Measurements from ENCODE around the gene RAPGEF3. TPM values are rescaled to one million over a fixed set of nuclear protein-coding genes. Genes with fewer than 3 reads are reported as not detected.

Gene RAPGEF3
- total and polyA plus RNA-seq, 2 of the 13 experiments (the other 11 are each of a cell fraction or from before 2014, with no cell fraction given): 0.07 TPM

GRCh38 chr12:47715877-47716548, 42.7 kb downstream of the RAPGEF3 start:
- POLR2A ChIA-PET: no interaction called here
- Histone ChIP-seq H3K4me2 (ENCODE audit: low read depth, low read length) (no peak overlapping the region), H3K79me2 (ENCODE audit: insufficient read depth, low read length) (no peaks in the 10 kb centered on the region), H3K27ac (ENCODE audit: extremely low read length, insufficient read depth, low read length) (no peak overlapping the region), H4K20me1 (ENCODE audit: insufficient read depth, low read length) (no peaks in the 10 kb centered on the region), H3K9ac (ENCODE audit: insufficient read depth, low read depth, low read length) (no peak overlapping the region), H3K27me3 (ENCODE audit: control insufficient read depth in 1 of 2, insufficient read depth in 2 of 2, low read length in 2 of 2) (no peaks in the 10 kb centered on the region; a peak in 1 of 5 replicates), H3K4me3 (replicated peaks in 1 of 3; ENCODE audit: insufficient read depth in 1 of 3, low read depth in 2 of 3, low read length in 3 of 3) (no peak overlapping the region), H2AFZ (ENCODE audit: low read length) (no peak overlapping the region), H3K9me3 (ENCODE audit: low read length) (no peaks in the 10 kb centered on the region), H3K36me3 (replicated peaks in 1 of 2; ENCODE audit: control insufficient read depth in 1 of 2, insufficient read depth in 2 of 2, low read length in 2 of 2) (no peaks in the 10 kb centered on the region), H3K4me1 (ENCODE audit: insufficient read depth, low read length) (peaks cover 12% of the 10 kb centered on the region)
- BruUV-seq (replicated peaks): no TSS peak
- in situ Hi-C loops (cut with HindIII; ENCODE audit: extremely low pct_ligation_motif_present, low pct_unique_long_range_greater_than_20kb): loop anchor here (5.0 kb wide), 1 partner anchor 121 kb away; no protein-coding TSS in a partner anchor
- intact Hi-C loops (cut with micrococcal nuclease; ENCODE audit: unreplicated experiment): loop anchor here (1.0 kb wide), 2 partner anchors 63 to 122 kb away; no protein-coding TSS in a partner anchor
- ATAC-seq (no peak), DNase-seq (ENCODE audit: low spot score) (no peak), FAIRE-seq (no peak)
- CTCF ChIA-PET (ENCODE audit: low intra/inter-chr PET ratio, low total read pairs): interaction anchor here (1.2 to 3.9 kb wide), 6 partner anchors 26 to 122 kb away, joined by 3 to 56 read pairs (median 6); no protein-coding TSS in a partner anchor
- WGBS (ENCODE audit: low lambda C conversion rate): 74% methylated on average over 11 of the region's 13 CpGs
- TF ChIP-seq CREB1 (IDR thresholded peaks at IDR 0.05): no peak
- no peak for TF ChIP-seq CREB1 (CRISPR knock-in tag; IDR thresholded peaks at IDR 0.05)
- TF ChIP-seq ZBTB10 (CRISPR knock-in tag; IDR thresholded peaks at IDR 0.05; ENCODE audit: borderline replicate concordance): no peak
- no peak for TF ChIP-seq FOXC1 (CRISPR knock-in tag; IDR thresholded peaks at IDR 0.05; ENCODE audit: borderline replicate concordance)
- TF ChIP-seq LCORL (IDR thresholded peaks at IDR 0.05): no peak
- no peak for TF ChIP-seq LCORL (CRISPR knock-in tag; IDR thresholded peaks at IDR 0.05)
- TF ChIP-seq ERF (CRISPR knock-in tag; IDR thresholded peaks at IDR 0.05): no peak
- TF ChIP-seq GMEB2 (CRISPR knock-in tag; IDR thresholded peaks at IDR 0.05; ENCODE audit: low read depth): no peak
- no peak for TF ChIP-seq ZNF430 (CRISPR knock-in tag; IDR thresholded peaks at IDR 0.05)
- no peak for TF ChIP-seq ZNF674 (CRISPR knock-in tag; IDR thresholded peaks at IDR 0.05; ENCODE audit: low read depth)
- no peak for TF ChIP-seq TFDP2 (CRISPR knock-in tag; IDR thresholded peaks at IDR 0.05)
- no peak for TF ChIP-seq RAD21 (CRISPR knock-in tag; IDR thresholded peaks at IDR 0.05)
- TF ChIP-seq ZNF83 (CRISPR knock-in tag; IDR thresholded peaks at IDR 0.05; ENCODE audit: borderline replicate concordance): no peak
- TF ChIP-seq MTF2 (CRISPR knock-in tag; IDR thresholded peaks at IDR 0.05; ENCODE audit: borderline replicate concordance): no peak
